NB4 (cell line): Measurements from ENCODE around the gene AP3B1.

ENCODE experiments used
- CTCF ChIP-seq: IDR thresholded peaks from one replicate; pipeline ENCODE4 v1.5.1; 2012; ENCODE audit warnings: low read depth, low read length
- MAX ChIP-seq: IDR thresholded peaks from 2 replicates; pipeline ENCODE4 v1.6.1; 2011; ENCODE audit warnings: low read depth, low read length
- POLR2A ChIP-seq: IDR thresholded peaks from 2 replicates; pipeline ENCODE4 v1.6.1; 2011; ENCODE audit warnings: mild to moderate bottlenecking; ENCODE audit not compliant: insufficient read length; ENCODE audit errors: extremely low read depth

DNA sequence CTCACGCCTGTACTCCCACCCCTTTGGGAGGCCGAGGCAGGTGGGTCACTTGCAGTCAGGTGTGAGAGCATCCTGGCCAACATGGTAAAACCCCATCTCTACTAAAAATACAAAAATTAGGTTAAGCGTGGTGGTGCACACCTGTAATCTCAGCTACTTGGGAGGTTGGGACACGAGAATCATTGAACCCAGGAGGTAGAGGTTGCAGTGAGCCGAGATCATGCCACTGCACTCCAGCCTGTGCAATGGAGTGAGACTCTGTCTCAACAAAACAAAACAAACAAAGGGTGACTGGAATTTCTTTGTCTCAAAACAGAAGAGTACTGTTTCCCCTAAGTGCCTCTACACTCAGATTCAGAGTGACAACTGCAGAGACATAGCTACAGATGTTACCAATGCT lies 116.1 kb downstream of the AP3B1 start:
- TF ChIP-seq CTCF: no peak
- TF ChIP-seq POLR2A: no peak
- no peak for TF ChIP-seq MAX
